ENCODE results near the gene SLC7A10.

SLC7A10 gene

DNA sequence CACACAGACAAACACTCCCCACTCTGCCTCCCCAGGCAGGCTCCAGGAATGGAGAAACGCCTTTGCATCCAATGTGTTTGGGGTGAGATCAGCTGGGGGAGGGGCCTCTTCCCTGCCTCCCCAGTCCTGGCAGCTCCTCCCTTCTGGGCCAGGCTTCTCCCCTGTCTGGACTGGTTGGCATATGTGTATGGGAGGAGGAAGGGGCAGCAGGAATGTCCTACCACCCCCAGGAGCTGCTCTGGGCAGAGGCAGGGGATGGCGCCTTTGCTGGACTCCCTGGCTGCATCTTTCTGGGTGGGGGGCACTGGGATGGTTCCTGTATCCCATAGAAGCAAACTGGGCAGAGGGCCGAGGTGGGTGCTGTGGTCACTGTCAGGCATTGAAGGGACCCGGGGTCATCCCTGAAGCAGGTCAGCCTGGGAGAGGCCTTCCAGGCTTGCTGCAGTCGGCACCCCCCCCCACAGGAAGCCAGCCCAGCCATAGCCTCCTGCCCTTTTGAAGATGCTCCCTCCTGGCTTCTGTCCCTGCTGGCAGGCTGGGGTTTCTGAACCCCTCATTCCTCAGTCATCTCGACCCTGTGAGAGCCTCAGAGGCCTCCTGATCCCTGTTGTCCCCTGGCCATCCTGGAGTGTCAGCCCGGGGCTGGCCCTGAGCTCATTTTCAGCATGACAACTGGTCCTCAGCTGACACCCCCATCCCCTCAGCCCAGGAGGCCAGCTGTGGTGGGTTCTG lies 21.2 kb upstream of the SLC7A10 start:
- no peak for TF ChIP-seq CTCF (IDR thresholded peaks at IDR 0.05; ENCODE audit: control extremely low read depth, extremely low read depth, low read depth, missing control alignments)
- ChIA-PET POLR2A (no interaction called here), CTCF (interaction anchor here (1.4 to 1.7 kb wide), 3 partner anchors 11 to 169 kb away, joined by 5 to 9 read pairs (median 5); no protein-coding TSS in a partner anchor)

DNA sequence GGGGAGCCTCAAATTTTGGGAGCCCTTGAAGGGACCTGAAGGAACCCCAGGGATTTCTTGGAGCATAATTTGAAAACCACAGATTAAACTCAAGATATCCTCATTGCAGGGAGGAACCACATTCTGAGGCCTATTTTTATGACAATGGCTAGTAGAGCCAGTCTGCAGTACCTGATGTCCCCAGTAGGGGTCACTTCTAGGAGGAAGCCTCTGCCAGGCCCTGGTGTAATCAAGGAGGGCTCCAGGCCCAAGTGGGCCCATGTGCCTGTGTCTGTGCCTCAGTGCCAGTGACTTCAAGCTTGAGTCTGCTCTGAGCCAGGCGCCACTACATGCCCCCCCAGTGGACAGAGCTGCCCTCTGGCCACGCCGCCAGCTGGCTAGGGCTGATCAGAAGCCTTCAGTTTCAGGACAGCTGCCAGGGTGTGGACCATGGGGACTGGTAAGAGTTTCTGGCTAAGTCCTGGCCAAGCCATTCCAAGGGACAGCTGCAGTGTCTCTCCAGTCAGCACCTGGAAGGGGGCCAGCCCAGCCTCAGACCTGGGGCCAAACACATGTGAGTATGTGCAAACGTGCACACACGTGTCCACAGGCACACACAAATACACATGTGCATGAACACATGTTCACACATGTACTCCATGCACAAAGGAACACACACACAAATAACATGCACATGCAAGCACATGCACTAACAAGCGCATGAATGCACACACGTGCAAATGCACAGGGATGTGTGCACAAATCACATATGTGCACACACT lies 20.5 kb upstream of the SLC7A10 start:
- ChIA-PET POLR2A (no interaction called here), CTCF (interaction anchor here (1.4 to 1.7 kb wide), 3 partner anchors 10 to 170 kb away, joined by 5 to 9 read pairs (median 5); no protein-coding TSS in a partner anchor)
- no peak for TF ChIP-seq CTCF (IDR thresholded peaks at IDR 0.05; ENCODE audit: control extremely low read depth, extremely low read depth, low read depth, missing control alignments)
- no peak for DNase-seq (ENCODE audit: extremely low spot score)

More for the DNA sequence above, 21.2 kb upstream of the SLC7A10 start:
- DNase-seq (ENCODE audit: extremely low spot score) = no peak

- POLR2A ChIA-PET = no interaction called here
- no peak for DNase-seq (ENCODE audit: extremely low spot score)
- CTCF ChIA-PET = interaction anchor here (0.8 to 5.1 kb wide), 5 partner anchors 155 to 173 kb away, joined by 3 to 30 read pairs (median 6); no protein-coding TSS in a partner anchor
- TF ChIP-seq CTCF (IDR thresholded peaks at IDR 0.05; ENCODE audit: control extremely low read depth, extremely low read depth, low read depth, missing control alignments) = no peak
These were observed 17.3 kb upstream of the SLC7A10 start for GRCh38 chr19:33242911-33243310.

GRCh38 chr19:33242131-33242530 lies 16.5 kb upstream of the SLC7A10 start:
- no peak for DNase-seq (ENCODE audit: extremely low spot score)
- CTCF ChIA-PET = interaction anchor here (0.8 to 5.1 kb wide), 6 partner anchors 16 to 167 kb away, joined by 3 to 30 read pairs (median 4); no protein-coding TSS in a partner anchor
- no peak for TF ChIP-seq CTCF (IDR thresholded peaks at IDR 0.05; ENCODE audit: control extremely low read depth, extremely low read depth, low read depth, missing control alignments)
- POLR2A ChIA-PET = no interaction called here

- ChIA-PET POLR2A (no interaction called here), CTCF (interaction anchor here (0.6 to 7.9 kb wide), 7 partner anchors 14 to 167 kb away, joined by 3 to 93 read pairs (median 5); no protein-coding TSS in a partner anchor)
- peak; percentile 46 for TF ChIP-seq CTCF (IDR thresholded peaks at IDR 0.05; ENCODE audit: control extremely low read depth, extremely low read depth, low read depth, missing control alignments)
- DNase-seq (ENCODE audit: extremely low spot score) = no peak
These were observed 16.0 kb upstream of the SLC7A10 start for GRCh38 chr19:33241530-33242101.

- no peak for TF ChIP-seq CTCF (IDR thresholded peaks at IDR 0.05; ENCODE audit: control extremely low read depth, extremely low read depth, low read depth, missing control alignments)
- ChIA-PET POLR2A (no interaction called here), CTCF (interaction anchor here (0.6 to 7.9 kb wide), 6 partner anchors 14 to 173 kb away, joined by 3 to 93 read pairs (median 4); no protein-coding TSS in a partner anchor)
- DNase-seq (ENCODE audit: extremely low spot score) = no peak
These were observed 15.5 kb upstream of the SLC7A10 start for GRCh38 chr19:33241091-33241529.

Data from GM10248 (cell line).